ENCODE measurements around the gene KCNN1. TPM values are rescaled to one million over a fixed set of nuclear protein-coding genes. Genes with fewer than 3 reads are reported as not detected.
A peak's percentile ranks its signal among the peaks of the same experiment; 100 is the strongest.

KCNN1 gene
- total and polyA plus RNA-seq, 12 donors: 0.16 to 2.5 (median 0.62) TPM; not detected in 2

DNA sequence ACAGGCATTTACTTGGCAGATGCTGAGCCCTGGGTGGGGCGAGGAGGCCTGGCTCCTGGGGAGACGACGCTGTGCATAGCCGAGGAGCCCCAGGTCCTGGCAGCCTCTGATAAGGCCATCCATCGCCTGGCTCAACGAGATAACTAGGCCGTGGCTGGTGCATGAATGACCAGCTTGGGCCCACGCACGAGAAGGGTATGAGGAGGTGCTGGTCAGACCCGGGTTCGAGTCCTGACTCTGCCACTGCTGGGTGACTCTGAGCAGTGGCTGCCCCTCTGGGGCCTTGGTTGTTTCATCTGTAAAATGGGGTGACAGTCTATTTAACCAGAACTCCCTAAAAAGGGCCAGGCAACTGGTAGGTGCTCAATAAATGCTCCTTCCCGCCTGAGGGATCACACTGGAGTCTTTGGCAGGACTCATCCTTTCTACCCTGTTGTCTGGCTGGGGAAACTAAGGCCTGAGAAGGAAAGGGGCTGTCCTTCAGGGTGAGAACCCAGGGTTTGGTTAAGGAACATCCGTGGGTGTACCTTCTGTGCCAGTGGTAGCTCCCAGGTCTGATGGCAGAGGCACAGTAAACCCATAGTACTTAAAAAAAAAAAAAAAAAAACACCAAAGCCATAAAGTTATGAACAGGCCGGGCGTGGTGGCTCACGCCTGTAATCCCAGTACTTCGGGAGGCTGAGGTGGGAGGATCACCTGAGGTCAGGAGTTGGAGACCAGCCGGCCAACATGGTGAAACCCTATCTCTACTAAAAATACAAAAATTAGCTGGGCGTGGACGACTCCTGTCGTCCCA lies 33.0 kb downstream of the KCNN1 start:
- WGBS, 4 donors: 74 to 83% (median 78%) methylated on average over 10 to 21 of the region's 21 CpGs
- Histone ChIP-seq H3K9me3 (replicated peaks in 1 of 3) (no peaks in the 10 kb centered on the region), H3K4me3 (no peak overlapping the region), H3K27ac (peak overlapping the region in 3 of 5 donors; percentile 69 to 93 (median 82)), H3K27me3 (no peaks in the 10 kb centered on the region), H3K36me3 (replicated peaks in 1 of 2) (no peaks in the 10 kb centered on the region), H3K4me1 (replicated peaks in 1 of 2) (no peaks in the 10 kb centered on the region)
- DNase-seq: no peak
- no peak for TF ChIP-seq POLR2A (IDR thresholded peaks at IDR 0.05)
- TF ChIP-seq, protein P1, sequence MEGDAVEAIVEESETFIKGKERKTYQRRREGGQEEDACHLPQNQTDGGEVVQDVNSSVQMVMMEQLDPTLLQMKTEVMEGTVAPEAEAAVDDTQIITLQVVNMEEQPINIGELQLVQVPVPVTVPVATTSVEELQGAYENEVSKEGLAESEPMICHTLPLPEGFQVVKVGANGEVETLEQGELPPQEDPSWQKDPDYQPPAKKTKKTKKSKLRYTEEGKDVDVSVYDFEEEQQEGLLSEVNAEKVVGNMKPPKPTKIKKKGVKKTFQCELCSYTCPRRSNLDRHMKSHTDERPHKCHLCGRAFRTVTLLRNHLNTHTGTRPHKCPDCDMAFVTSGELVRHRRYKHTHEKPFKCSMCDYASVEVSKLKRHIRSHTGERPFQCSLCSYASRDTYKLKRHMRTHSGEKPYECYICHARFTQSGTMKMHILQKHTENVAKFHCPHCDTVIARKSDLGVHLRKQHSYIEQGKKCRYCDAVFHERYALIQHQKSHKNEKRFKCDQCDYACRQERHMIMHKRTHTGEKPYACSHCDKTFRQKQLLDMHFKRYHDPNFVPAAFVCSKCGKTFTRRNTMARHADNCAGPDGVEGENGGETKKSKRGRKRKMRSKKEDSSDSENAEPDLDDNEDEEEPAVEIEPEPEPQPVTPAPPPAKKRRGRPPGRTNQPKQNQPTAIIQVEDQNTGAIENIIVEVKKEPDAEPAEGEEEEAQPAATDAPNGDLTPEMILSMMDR (IDR thresholded peaks at IDR 0.05): no peak
- intact Hi-C loops (cut with DNase I): loop anchor here in 1 of 2 donors (5.0 kb wide), 1 partner anchor 128 kb away; the partner anchor contains the start of gene SLC5A5

DNA sequence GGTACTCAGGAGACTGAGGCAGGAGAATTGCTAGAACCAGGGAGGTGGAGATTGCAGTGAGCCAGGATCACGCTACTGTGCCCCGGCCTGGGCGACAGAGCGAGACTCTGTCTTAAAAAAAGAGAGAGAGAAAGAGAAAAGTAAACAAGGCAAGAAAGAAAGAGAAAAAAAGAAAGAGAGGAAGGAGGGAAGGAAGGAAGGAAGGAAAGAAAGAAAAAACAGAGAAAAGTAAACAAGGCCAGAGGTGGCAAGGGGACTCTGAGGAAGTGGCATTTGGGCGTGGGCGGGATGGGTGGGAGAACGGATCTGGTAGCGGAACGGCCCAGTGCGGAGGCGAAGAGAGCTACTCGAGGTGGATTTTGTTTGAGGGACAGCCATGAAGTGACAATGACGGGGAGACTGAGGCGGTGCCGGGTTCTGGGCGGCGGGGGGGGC lies 33.6 kb downstream of the KCNN1 start:
- TF ChIP-seq, protein P1 (IDR thresholded peaks at IDR 0.05): no peak
- TF ChIP-seq POLR2A (IDR thresholded peaks at IDR 0.05): no peak
- Histone ChIP-seq H3K27me3 (no peaks in the 10 kb centered on the region), H3K9me3 (replicated peaks in 1 of 3) (no peaks in the 10 kb centered on the region), H3K4me3 (peak overlapping the region in 1 of 4 donors; percentile 71), H3K36me3 (replicated peaks in 1 of 2) (no peaks in the 10 kb centered on the region), H3K27ac (peak overlapping the region in 4 of 5 donors; percentile 27 to 93 (median 76)), H3K4me1 (replicated peaks in 1 of 2) (no peaks in the 10 kb centered on the region)
- WGBS, 4 donors: 29 to 35% (median 31%) methylated on average over 14 to 17 of the region's 17 CpGs
- intact Hi-C loops (cut with DNase I): no loop called here
- DNase-seq: no peak

DNA sequence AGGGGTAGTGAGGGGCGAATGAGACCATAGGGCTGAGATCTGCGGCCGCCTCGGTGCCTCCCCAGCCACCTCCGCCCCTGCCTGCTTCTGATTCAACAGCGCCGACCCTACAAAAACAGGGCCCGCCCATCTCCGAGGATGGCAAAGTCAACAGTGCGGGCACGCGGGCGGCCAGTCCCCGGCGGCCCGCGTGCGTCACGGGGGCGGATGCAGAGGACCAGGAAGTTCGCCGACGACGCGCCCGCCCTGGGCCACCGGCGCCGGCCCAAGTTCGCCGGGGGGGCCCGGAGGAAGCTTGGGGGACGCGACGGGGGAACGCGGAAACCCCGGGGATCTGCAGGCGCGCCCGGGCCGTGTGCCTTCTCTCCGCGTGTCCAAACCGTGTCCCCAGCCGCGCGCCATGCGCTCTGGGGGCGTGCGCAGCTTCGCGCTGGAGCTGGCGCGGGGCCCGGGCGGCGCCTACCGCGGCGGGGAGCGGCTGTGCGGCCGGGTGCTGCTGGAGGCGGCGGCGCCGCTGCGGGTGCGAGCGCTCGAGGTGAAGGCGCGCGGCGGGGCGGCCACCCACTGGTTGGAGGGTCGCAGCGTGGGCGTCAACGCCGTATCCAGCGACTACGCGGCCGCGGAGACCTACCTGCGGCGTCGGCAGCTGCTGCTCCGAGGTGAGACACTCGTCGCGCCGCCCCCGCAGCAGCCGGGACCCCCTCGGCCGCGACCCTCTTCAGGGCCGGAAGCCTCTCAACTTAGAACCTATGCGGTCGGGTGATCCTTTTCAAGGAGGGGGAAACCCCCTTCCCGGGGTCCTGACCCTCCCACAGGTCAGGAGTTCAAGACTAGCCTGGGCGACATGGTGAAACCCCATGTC lies 34.2 kb downstream of the KCNN1 start:
- Histone ChIP-seq H3K27me3 (no peaks in the 10 kb centered on the region), H3K36me3 (replicated peaks in 1 of 2) (no peaks in the 10 kb centered on the region), H3K4me3 (peak overlapping the region in 2 of 4 donors; percentile 32 to 71), H3K9me3 (replicated peaks in 1 of 3) (no peaks in the 10 kb centered on the region), H3K4me1 (replicated peaks in 1 of 2) (no peaks in the 10 kb centered on the region), H3K27ac (peak overlapping the region in 4 of 5 donors; percentile 61 to 93 (median 76))
- WGBS, 4 donors: 0 to 5% (median 0%) methylated on average over 8 to 105 of the region's 105 CpGs
- DNase-seq: peak; percentile 68 to 86 (median 77)
- intact Hi-C loops (cut with DNase I): no loop called here
- TF ChIP-seq POLR2A (IDR thresholded peaks at IDR 0.05): no peak
- TF ChIP-seq, protein P1 (IDR thresholded peaks at IDR 0.05): no peak

DNA sequence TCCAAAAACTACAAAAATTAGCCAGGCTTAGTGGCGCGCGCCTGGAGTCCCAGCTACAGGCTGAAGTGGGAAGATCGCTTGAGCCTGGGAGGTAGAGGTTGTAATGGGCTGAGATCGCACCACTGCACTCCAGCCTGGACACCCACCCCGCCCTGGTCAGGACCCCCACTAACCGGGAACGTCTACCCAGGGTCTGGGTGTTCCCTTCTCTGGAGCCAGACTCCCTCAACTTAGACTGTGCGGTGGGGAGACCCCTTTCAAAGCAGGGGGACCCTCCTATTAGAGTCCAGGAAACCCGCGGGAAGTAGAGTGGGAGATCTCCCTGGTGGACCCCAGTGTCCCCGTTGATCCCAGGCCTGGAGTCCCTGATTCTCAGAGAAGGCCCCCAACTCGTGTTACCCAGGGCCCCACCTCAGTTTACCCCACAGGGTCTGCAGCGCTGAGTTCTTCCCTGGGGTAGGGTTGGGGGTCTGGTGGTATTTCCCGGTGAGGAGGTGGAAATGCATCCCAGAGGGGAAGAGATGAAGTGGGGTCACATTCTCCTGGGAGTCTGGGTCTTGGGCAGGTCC lies 35.0 kb downstream of the KCNN1 start:
- Histone ChIP-seq H3K9me3 (replicated peaks in 1 of 3) (no peaks in the 10 kb centered on the region), H3K27me3 (no peaks in the 10 kb centered on the region), H3K4me3 (peak overlapping the region in 2 of 4 donors; percentile 32 to 71), H3K36me3 (replicated peaks in 1 of 2) (no peaks in the 10 kb centered on the region), H3K27ac (peak overlapping the region in 4 of 5 donors; percentile 61 to 93 (median 76)), H3K4me1 (replicated peaks in 1 of 2) (no peaks in the 10 kb centered on the region)
- DNase-seq: no peak
- intact Hi-C loops (cut with DNase I): no loop called here
- TF ChIP-seq, protein P1 (IDR thresholded peaks at IDR 0.05): no peak
- no peak for TF ChIP-seq POLR2A (IDR thresholded peaks at IDR 0.05)
- WGBS, 4 donors: 35 to 55% (median 43%) methylated on average over 2 to 15 of the region's 15 CpGs
